ENCODE data around the gene PLIN4.

GRCh38 chr19:4555657-4556561 is 37.6 kb upstream of the PLIN4 start:
- TF ChIP-seq CTCF (IDR thresholded peaks at IDR 0.05; ENCODE audit: insufficient read depth, low read length) (no peak), POLR2AphosphoS5 (IDR thresholded peaks at IDR 0.05; ENCODE audit: low read depth) (no peak), GABPA (IDR thresholded peaks at IDR 0.05; ENCODE audit: low read depth) (no peak)
